CD4-positive, alpha-beta memory T cell (primary cell): ENCODE measurements around the gene BMX. TPM values are rescaled to one million over a fixed set of nuclear protein-coding genes. Genes with fewer than 3 reads are reported as not detected.

Experiments
- CTCF ChIA-PET: fragments of 350-600 bp; sonication (Branson Sonifier 250); formaldehyde crosslinking; loops from one replicate; lab custom pipeline; 2021; ENCODE audit warnings: inconsistent platforms; ENCODE audit not compliant: partially characterized antibody; lab: Charles Lee
- POLR2A ChIA-PET: fragments of 350-600 bp; sonication (Branson Sonifier 250); formaldehyde crosslinking; loops from one replicate; lab custom pipeline; 2021; ENCODE audit not compliant: partially characterized antibody; lab: Charles Lee
- DNase-seq, 5 donors: peaks; one replicate each; pipeline versions ENCODE4 v3.0.0 to v3.0.0-alpha.2; 2020 to 2022; ENCODE audit warnings: mixed read lengths in 1 of 5
- H3K27ac ChIP-seq: one replicate; pipeline ENCODE4 v1.7.0; 2013; ENCODE audit warnings: low read depth, low read length
- H3K27me3 ChIP-seq: 2 replicates; pipeline ENCODE4 v1.7.0; 2013; ENCODE audit warnings: mild to moderate bottlenecking, low read length, moderate library complexity; ENCODE audit not compliant: insufficient read depth
- H3K36me3 ChIP-seq: 2 replicates; pipeline ENCODE4 v1.7.0; 2013; ENCODE audit warnings: mild to moderate bottlenecking, low read length, moderate library complexity; ENCODE audit not compliant: insufficient read depth
- H3K4me1 ChIP-seq: 2 replicates; pipeline ENCODE4 v1.7.0; 2013; ENCODE audit warnings: mild to moderate bottlenecking, low read length, moderate library complexity; ENCODE audit not compliant: insufficient read depth
- H3K4me3 ChIP-seq, 2 donors: one replicate each; pipeline ENCODE4 v1.7.0; 2013; ENCODE audit warnings: low read length in 2 of 2, mild to moderate bottlenecking in 1 of 2
- H3K9me3 ChIP-seq, 2 donors: one replicate each; pipeline ENCODE4 v1.7.0; 2013; ENCODE audit warnings: low read length in 2 of 2, control low read depth in 1 of 2; ENCODE audit not compliant: control insufficient read depth in 1 of 2
- H3K27ac Mint-ChIP-seq, 7 donors: one replicate each; pipeline ENCODE4 v1.8.0; 2020 to 2021; ENCODE audit warnings: mixed read lengths in 7 of 7, mild to moderate bottlenecking in 6 of 7, inconsistent platforms in 3 of 7, moderate library complexity in 3 of 7
- H3K27me3 Mint-ChIP-seq, 2 donors: one replicate each; pipeline ENCODE4 v1.8.0; 2020 to 2021; ENCODE audit warnings: mixed read lengths in 2 of 2
- H3K36me3 Mint-ChIP-seq, 2 donors: one replicate each; pipeline ENCODE4 v1.8.0; 2020 to 2021; ENCODE audit warnings: mixed read lengths in 2 of 2, inconsistent platforms in 1 of 2, mild to moderate bottlenecking in 1 of 2
- H3K4me1 Mint-ChIP-seq, 4 donors: one replicate each; pipeline ENCODE4 v1.8.0; 2020 to 2021; ENCODE audit warnings: mixed read lengths in 4 of 4, mild to moderate bottlenecking in 1 of 4
- H3K4me3 Mint-ChIP-seq, 8 donors: one replicate each; pipeline ENCODE4 v1.8.0; 2020 to 2021; ENCODE audit warnings: mixed read lengths in 8 of 8, mild to moderate bottlenecking in 7 of 8, moderate library complexity in 6 of 8, inconsistent platforms in 3 of 8
- H3K9me3 Mint-ChIP-seq, 8 donors: one replicate each; pipeline ENCODE4 v1.8.0; 2020 to 2021; ENCODE audit warnings: mixed read lengths in 8 of 8, mild to moderate bottlenecking in 5 of 8, inconsistent platforms in 3 of 8, moderate library complexity in 1 of 8
- intact Hi-C: fragments of 100-400 bp; cut with micrococcal nuclease; formaldehyde crosslinking; loops from one replicate; pipeline ENCODE4 v1.15.1; 2023
- polyA plus RNA-seq, 2 donors: library from polyadenylated mRNA; unstranded; fragments of 300-500 nt; fragmentation: Illumina TruSeq; gene quantifications; one replicate each; pipeline ENCODE4 v1.2.3, GENCODE V29; 2021
- total RNA-seq, 2 experiments: library from RNA; stranded (reverse); gene quantifications; one replicate each; pipeline ENCODE4 v1.2.3, GENCODE V29; 2021

BMX gene
- total and polyA plus RNA-seq, 4 experiments from 2014 or later, result not detected

- Histone ChIP-seq H3K9me3 (no peaks in the 10 kb centered on the region), H3K4me3 (no peak overlapping the region), H3K27ac (no peak overlapping the region), H3K36me3 (no peaks in the 10 kb centered on the region), H3K4me1 (no peaks in the 10 kb centered on the region), H3K27me3 (no peaks in the 10 kb centered on the region)
- Mint-ChIP-seq H3K4me3 (no peak overlapping the region), H3K9me3 (no peaks in the 10 kb centered on the region), H3K36me3 (no peaks in the 10 kb centered on the region), H3K27me3 (peaks cover 5 to 10% of the 10 kb centered on the region in 2 donors), H3K4me1 (no peaks in the 10 kb centered on the region), H3K27ac (no peak overlapping the region)
- POLR2A ChIA-PET, result no interaction called here
- no peak for DNase-seq
- CTCF ChIA-PET, result no interaction called here
- intact Hi-C loops, result no loop called here
These were observed 97.4 kb downstream of the BMX start for GRCh38 chrX:15598026-15598425.

- intact Hi-C loops, result no loop called here
- Mint-ChIP-seq H3K36me3 (no peaks in the 10 kb centered on the region), H3K27ac (no peak overlapping the region), H3K4me1 (no peaks in the 10 kb centered on the region), H3K4me3 (no peak overlapping the region), H3K9me3 (no peaks in the 10 kb centered on the region), H3K27me3 (peaks cover 3 to 8% of the 10 kb centered on the region in 2 donors)
- H3K36me3 ChIP-seq, result no peaks in the 10 kb centered on the region
- POLR2A ChIA-PET, result no interaction called here
- no peak overlapping the region for H3K27ac ChIP-seq
- H3K4me1 ChIP-seq, result no peaks in the 10 kb centered on the region
- no peak for DNase-seq
- CTCF ChIA-PET, result no interaction called here
- H3K4me3 ChIP-seq, result no peak overlapping the region
- no peaks in the 10 kb centered on the region for H3K9me3 ChIP-seq
- no peaks in the 10 kb centered on the region for H3K27me3 ChIP-seq
These were observed 98.9 kb downstream of the BMX start for GRCh38 chrX:15599461-15599860.

- Histone ChIP-seq H3K27me3 (no peaks in the 10 kb centered on the region), H3K9me3 (no peaks in the 10 kb centered on the region), H3K4me3 (no peak overlapping the region), H3K4me1 (no peaks in the 10 kb centered on the region), H3K36me3 (no peaks in the 10 kb centered on the region), H3K27ac (no peak overlapping the region)
- POLR2A ChIA-PET, result no interaction called here
- H3K36me3 Mint-ChIP-seq, result no peaks in the 10 kb centered on the region
- CTCF ChIA-PET, result no interaction called here
- DNase-seq, result no peak
- H3K27me3 Mint-ChIP-seq, result peaks cover 3 to 8% of the 10 kb centered on the region in 2 donors
- no peaks in the 10 kb centered on the region for H3K9me3 Mint-ChIP-seq
- H3K4me1 Mint-ChIP-seq, result no peaks in the 10 kb centered on the region
- no peak overlapping the region for H3K4me3 Mint-ChIP-seq
- intact Hi-C loops, result no loop called here
- H3K27ac Mint-ChIP-seq, result no peak overlapping the region
These were observed 99.4 kb downstream of the BMX start for GRCh38 chrX:15600049-15600448.

GRCh38 chrX:15600745-15601144 lies 100.1 kb downstream of the BMX start, which contains the start of gene ACE2:
ACE2 (minus strand) TSS chrX:15600960; CDS start chrX:15600911, 49 bp downstream.
- Mint-ChIP-seq H3K36me3 (no peaks in the 10 kb centered on the region), H3K9me3 (no peaks in the 10 kb centered on the region), H3K27me3 (peaks cover 3 to 8% of the 10 kb centered on the region in 2 donors), H3K4me1 (no peaks in the 10 kb centered on the region), H3K27ac (no peak within 1 kb of the TSS), H3K4me3 (no peak within 1 kb of the TSS)
- no peak within 1 kb of the TSS for H3K4me3 ChIP-seq
- ChIA-PET CTCF (no interaction called here), POLR2A (no interaction called here)
- no peak within 1 kb of the TSS for H3K27ac ChIP-seq
- H3K27me3 ChIP-seq, result no peaks in the 10 kb centered on the region
- DNase-seq, result no peak
- H3K9me3 ChIP-seq, result no peaks in the 10 kb centered on the region
- no peaks in the 10 kb centered on the region for H3K4me1 ChIP-seq
- no peaks in the 10 kb centered on the region for H3K36me3 ChIP-seq
- intact Hi-C loops, result no loop called here

- Histone ChIP-seq H3K4me3 (no peak overlapping the region), H3K4me1 (no peaks in the 10 kb centered on the region), H3K27me3 (no peaks in the 10 kb centered on the region), H3K27ac (no peak overlapping the region), H3K9me3 (no peaks in the 10 kb centered on the region), H3K36me3 (no peaks in the 10 kb centered on the region)
- no peaks in the 10 kb centered on the region for H3K36me3 Mint-ChIP-seq
- CTCF ChIA-PET, result no interaction called here
- intact Hi-C loops, result no loop called here
- H3K27me3 Mint-ChIP-seq, result peaks cover 3 to 8% of the 10 kb centered on the region in 2 donors
- POLR2A ChIA-PET, result no interaction called here
- H3K27ac Mint-ChIP-seq, result no peak overlapping the region
- H3K4me1 Mint-ChIP-seq, result no peaks in the 10 kb centered on the region
- H3K9me3 Mint-ChIP-seq, result no peaks in the 10 kb centered on the region
- DNase-seq, result no peak
- no peak overlapping the region for H3K4me3 Mint-ChIP-seq
These were observed 101.3 kb downstream of the BMX start for GRCh38 chrX:15601932-15602331.

- Histone ChIP-seq H3K27ac (no peak overlapping the region), H3K4me3 (no peak overlapping the region), H3K36me3 (no peaks in the 10 kb centered on the region), H3K4me1 (no peaks in the 10 kb centered on the region), H3K9me3 (no peaks in the 10 kb centered on the region), H3K27me3 (no peaks in the 10 kb centered on the region)
- CTCF ChIA-PET, result no interaction called here
- Mint-ChIP-seq H3K4me1 (no peaks in the 10 kb centered on the region), H3K4me3 (no peak overlapping the region), H3K27me3 (peaks cover 3 to 10% of the 10 kb centered on the region in 2 donors), H3K27ac (no peak overlapping the region), H3K36me3 (no peaks in the 10 kb centered on the region), H3K9me3 (no peaks in the 10 kb centered on the region)
- POLR2A ChIA-PET, result no interaction called here
- intact Hi-C loops, result no loop called here
- no peak for DNase-seq
These were observed 102.2 kb downstream of the BMX start for GRCh38 chrX:15602761-15603160.

GRCh38 chrX:15605226-15605625 lies 104.6 kb downstream of the BMX start:
- H3K4me1 Mint-ChIP-seq, result no peaks in the 10 kb centered on the region
- no peak for DNase-seq
- CTCF ChIA-PET, result no interaction called here
- no peak overlapping the region for H3K27ac ChIP-seq
- POLR2A ChIA-PET, result no interaction called here
- H3K4me1 ChIP-seq, result no peaks in the 10 kb centered on the region
- no peaks in the 10 kb centered on the region for H3K36me3 Mint-ChIP-seq
- no peak overlapping the region for H3K4me3 Mint-ChIP-seq
- intact Hi-C loops, result no loop called here
- no peak overlapping the region for H3K4me3 ChIP-seq
- no peaks in the 10 kb centered on the region for H3K9me3 Mint-ChIP-seq
- no peaks in the 10 kb centered on the region for H3K27me3 ChIP-seq
- no peaks in the 10 kb centered on the region for H3K9me3 ChIP-seq
- no peak overlapping the region for H3K27ac Mint-ChIP-seq
- H3K36me3 ChIP-seq, result no peaks in the 10 kb centered on the region
- H3K27me3 Mint-ChIP-seq, result peaks cover 7 to 13% of the 10 kb centered on the region in 2 donors
